ENCODE results near the gene C1orf35. TPM values are rescaled to one million over a fixed set of nuclear protein-coding genes. Genes with fewer than 3 reads are reported as not detected.

Gene C1orf35
- total and polyA plus RNA-seq, 9 of the 15 experiments (the other 6 are each of a cell fraction or from before 2014, with no cell fraction given), result 3.2 to 48.7 (median 12.5) TPM

DNA sequence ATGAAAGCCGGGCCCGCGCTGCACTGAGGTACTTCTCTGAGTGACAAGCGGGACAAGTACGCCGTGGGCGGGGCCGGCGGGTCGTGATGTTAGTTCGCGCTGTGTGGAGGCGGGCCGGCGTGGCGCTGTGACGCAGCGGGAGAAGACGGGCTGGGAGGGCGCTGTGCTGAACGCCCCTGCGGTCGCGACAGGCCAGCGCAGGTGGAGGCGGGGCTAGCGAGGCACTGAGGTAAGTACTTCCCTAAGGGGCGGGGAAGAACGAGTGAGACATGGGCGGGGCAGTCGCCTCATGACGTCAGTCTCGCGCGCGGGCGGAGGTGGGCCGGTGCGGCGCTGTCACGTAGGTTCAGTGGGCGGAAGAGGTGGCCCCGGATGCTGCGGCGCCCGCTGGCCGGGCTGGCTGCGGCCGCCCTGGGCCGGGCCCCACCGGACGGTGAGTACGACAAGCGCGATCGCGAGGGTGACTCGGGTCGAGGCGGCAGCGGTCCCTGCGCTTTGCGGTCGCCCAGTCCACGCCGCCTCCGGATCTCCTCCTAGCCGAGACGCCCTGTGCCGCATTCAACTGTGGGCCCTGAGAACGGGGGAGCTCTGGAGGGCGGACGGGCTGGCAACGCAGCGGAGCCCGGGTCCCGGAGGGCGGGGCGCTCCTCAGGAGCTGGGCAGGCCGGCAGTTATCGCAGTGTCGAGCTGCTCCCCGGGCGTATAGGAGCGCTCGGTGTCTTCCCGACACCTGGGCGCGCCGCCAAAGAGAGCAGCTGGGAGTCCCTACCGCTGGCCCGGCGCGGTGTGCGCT is 37.0 kb upstream of the C1orf35 start, which contains the start of gene GUK1 (continued):
- TF ChIP-seq, protein P1, sequence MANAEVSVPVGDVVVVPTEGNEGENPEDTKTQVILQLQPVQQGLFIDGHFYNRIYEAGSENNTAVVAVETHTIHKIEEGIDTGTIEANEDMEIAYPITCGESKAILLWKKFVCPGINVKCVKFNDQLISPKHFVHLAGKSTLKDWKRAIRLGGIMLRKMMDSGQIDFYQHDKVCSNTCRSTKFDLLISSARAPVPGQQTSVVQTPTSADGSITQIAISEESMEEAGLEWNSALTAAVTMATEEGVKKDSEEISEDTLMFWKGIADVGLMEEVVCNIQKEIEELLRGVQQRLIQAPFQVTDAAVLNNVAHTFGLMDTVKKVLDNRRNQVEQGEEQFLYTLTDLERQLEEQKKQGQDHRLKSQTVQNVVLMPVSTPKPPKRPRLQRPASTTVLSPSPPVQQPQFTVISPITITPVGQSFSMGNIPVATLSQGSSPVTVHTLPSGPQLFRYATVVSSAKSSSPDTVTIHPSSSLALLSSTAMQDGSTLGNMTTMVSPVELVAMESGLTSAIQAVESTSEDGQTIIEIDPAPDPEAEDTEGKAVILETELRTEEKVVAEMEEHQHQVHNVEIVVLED (CRISPR knock-in tag; IDR thresholded peaks at IDR 0.05), result peak; percentile 87
- TF ChIP-seq MITF (IDR thresholded peaks at IDR 0.05), result peak; percentile 49; the same call in 1 of the 2 replicates
- no peak for TF ChIP-seq POLR2H (tag; IDR thresholded peaks at IDR 0.05; ENCODE audit: low read depth)
- TF ChIP-seq, protein P2, sequence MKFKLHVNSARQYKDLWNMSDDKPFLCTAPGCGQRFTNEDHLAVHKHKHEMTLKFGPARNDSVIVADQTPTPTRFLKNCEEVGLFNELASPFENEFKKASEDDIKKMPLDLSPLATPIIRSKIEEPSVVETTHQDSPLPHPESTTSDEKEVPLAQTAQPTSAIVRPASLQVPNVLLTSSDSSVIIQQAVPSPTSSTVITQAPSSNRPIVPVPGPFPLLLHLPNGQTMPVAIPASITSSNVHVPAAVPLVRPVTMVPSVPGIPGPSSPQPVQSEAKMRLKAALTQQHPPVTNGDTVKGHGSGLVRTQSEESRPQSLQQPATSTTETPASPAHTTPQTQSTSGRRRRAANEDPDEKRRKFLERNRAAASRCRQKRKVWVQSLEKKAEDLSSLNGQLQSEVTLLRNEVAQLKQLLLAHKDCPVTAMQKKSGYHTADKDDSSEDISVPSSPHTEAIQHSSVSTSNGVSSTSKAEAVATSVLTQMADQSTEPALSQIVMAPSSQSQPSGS (CRISPR knock-in tag; IDR thresholded peaks at IDR 0.05), result no peak
- TF ChIP-seq L3MBTL2 (IDR thresholded peaks at IDR 0.05), result peak; percentile 30; the same call in 1 of the 2 replicates
- no peak for TF ChIP-seq SAFB2 (IDR thresholded peaks at IDR 0.05; ENCODE audit: borderline replicate concordance, low read depth, low read length, severe bottlenecking)
- peak; percentile 85; the same call in 1 of the 2 replicates for TF ChIP-seq KDM2B (CRISPR knock-in tag; IDR thresholded peaks at IDR 0.05)
- no peak for TF ChIP-seq PCBP2 (IDR thresholded peaks at IDR 0.05; ENCODE audit: low read depth, low read length, poor library complexity, severe bottlenecking)
- no peak for TF ChIP-seq STAT5A (IDR thresholded peaks at IDR 0.05; ENCODE audit: borderline replicate concordance, low read length)
- TF ChIP-seq ZNF23 (CRISPR knock-in tag; IDR thresholded peaks at IDR 0.05), result no peak
- no peak for TF ChIP-seq PATZ1 (CRISPR knock-in tag; IDR thresholded peaks at IDR 0.05; ENCODE audit: borderline replicate concordance)
- no peak for TF ChIP-seq ZNF592 (IDR thresholded peaks at IDR 0.05)
- no peak for TF ChIP-seq TRIM25 (IDR thresholded peaks at IDR 0.05; ENCODE audit: borderline replicate concordance)
